VCaP (cell line): ENCODE measurements around the gene TLCD3B.

Source experiments
- H3K27ac ChIP-seq: fragments of 450-650 bp; 2 replicates; pipeline ENCODE4 v1.5.1; 2017
- TF ChIP-seq, protein P1 (sequence below): fragments of 450-650 bp; conservative IDR thresholded peaks from 2 replicates; pipeline ENCODE4 v1.5.1; 2017; ENCODE audit warnings: mild to moderate bottlenecking, moderate library complexity

Gene TLCD3B

DNA sequence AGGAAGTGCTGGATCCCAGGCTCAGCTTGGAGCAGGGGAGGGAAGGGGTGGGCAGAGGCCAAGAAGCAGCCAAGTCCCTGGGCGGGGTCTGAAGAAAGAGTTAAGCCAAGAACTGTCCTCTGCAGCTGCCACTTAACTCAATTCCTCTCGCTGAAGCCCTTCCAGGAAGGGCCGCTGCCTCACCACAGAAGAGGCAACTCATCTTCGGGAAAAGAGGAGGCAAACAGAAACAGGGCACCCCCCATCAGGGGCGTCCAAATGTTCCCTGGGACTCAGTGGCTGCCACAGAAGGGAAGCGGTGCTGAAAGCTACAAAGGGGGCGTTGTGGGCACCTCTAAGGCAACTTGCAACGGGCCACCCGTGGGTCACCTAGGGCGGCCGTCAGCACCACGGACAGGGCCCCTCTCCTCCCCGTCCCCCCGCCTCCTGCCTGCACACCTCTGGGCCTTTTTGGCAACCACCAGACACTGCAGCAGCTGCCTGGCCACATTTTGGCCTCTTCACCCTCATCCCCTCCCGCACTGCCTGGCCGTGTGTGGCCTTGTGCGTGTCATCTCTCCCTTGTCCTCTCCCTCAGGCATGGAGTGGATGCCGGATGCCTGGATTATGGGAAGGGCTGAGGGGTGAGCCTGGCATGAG lies 2.5 kb downstream of the TLCD3B start:
- no peak overlapping the region for H3K27ac ChIP-seq
- TF ChIP-seq, protein P1, sequence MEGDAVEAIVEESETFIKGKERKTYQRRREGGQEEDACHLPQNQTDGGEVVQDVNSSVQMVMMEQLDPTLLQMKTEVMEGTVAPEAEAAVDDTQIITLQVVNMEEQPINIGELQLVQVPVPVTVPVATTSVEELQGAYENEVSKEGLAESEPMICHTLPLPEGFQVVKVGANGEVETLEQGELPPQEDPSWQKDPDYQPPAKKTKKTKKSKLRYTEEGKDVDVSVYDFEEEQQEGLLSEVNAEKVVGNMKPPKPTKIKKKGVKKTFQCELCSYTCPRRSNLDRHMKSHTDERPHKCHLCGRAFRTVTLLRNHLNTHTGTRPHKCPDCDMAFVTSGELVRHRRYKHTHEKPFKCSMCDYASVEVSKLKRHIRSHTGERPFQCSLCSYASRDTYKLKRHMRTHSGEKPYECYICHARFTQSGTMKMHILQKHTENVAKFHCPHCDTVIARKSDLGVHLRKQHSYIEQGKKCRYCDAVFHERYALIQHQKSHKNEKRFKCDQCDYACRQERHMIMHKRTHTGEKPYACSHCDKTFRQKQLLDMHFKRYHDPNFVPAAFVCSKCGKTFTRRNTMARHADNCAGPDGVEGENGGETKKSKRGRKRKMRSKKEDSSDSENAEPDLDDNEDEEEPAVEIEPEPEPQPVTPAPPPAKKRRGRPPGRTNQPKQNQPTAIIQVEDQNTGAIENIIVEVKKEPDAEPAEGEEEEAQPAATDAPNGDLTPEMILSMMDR, result no peak

DNA sequence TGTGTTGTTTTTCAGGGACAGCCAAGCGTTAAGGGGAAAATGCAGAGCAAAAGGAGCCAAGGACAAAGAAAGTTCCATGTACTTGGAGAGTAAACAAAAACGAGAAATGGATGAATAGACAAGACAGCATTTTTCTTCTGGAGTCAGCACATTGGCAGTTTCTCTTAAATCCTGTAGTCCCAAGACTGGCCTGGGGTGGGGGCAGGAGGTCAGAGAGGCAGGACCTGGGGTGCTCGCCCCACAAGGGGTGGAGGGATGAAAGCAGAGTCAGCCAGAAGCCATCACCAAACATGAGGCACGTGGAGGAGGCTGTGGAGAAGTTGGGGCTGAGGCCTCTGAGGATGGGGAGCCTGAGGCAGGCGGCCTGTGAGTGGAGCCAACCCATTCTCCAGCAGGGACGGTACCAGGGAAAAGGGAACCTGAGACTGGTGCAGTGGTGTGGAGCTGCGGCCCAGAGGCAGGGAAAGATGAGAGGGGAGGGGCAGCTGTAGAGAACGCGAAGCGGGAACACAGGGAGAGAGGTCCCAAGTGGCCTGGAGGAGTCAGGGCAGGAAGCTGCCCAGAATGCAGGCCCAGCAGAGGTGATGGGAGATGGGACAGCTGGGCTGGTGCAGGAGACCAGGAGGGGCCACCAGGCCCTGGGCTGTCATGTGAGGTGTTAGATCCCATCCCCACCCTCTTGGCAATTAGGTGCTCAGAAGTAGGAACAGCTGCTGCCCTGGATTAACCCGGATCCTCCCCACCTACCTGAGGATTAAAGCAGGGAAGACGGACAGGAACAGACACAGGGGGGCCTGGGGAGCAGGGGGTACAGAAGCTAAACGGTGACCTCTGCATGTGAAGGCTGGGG lies 3.3 kb downstream of the TLCD3B start:
- TF ChIP-seq, protein P1, result no peak
- H3K27ac ChIP-seq, result no peak overlapping the region

DNA sequence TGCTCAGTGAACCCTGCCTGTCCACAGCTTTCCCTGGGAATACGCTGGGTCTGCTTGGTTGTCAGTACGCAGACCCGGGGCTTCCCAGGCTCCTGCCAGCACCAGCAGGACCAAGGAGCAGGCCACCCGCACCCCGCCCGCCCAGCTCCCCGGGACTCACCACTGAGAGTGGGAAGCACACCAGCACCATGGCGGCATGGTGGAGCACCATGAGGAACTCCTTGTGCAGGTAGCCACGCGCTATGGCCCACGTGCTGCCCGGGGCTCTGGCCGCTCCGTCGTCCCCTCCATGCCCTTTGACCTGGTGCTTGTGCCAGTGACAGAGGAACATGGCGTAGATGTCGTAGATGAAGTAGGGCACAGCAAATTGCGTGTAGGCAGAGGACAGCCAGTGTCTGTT lies 4.6 kb downstream of the TLCD3B start:
- TF ChIP-seq, protein P1, result no peak
- H3K27ac ChIP-seq, result no peak overlapping the region

DNA sequence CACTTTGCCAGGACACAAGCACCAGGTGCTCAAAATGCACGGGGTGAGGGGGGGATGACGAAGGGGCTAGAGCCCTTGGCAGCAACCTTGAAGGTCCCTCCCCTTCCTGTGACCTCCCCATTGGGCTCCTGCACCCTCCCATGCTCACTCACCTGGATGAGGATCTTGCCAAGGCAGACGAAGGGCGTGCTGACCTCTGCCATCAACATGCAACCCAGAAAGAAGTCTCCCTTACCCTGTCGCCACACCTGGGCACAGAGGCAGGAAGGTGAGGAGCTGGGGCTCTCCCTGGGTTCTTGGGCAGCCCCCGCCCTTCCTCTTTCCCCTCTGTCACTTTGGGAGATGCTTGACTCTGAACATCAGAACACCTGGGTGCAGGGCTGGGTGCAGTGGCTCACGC lies 5.5 kb downstream of the TLCD3B start:
- TF ChIP-seq, protein P1, result no peak
- H3K27ac ChIP-seq, result no peak overlapping the region

DNA sequence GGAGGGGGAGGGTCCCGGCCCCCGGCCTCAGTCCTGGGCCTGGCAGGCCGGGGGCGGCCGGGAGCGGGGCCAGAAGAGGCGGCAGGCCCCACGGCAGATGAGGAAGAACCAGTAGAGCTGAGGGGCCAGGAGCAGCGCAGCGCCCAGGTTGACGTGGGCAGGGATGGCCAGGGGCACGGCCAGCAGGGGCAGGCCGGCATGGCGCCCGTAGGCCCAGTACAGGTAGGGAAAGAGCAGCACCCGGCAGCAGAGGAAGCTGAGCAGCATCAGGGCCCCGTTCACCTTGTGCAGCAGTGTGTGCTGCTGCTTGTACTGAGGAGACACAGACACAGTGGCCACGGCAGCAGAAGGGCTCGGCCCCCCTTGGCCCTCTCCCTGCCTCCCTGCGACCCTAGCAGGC lies 5.9 kb downstream of the TLCD3B start:
- TF ChIP-seq, protein P1, result no peak
- no peak overlapping the region for H3K27ac ChIP-seq

DNA sequence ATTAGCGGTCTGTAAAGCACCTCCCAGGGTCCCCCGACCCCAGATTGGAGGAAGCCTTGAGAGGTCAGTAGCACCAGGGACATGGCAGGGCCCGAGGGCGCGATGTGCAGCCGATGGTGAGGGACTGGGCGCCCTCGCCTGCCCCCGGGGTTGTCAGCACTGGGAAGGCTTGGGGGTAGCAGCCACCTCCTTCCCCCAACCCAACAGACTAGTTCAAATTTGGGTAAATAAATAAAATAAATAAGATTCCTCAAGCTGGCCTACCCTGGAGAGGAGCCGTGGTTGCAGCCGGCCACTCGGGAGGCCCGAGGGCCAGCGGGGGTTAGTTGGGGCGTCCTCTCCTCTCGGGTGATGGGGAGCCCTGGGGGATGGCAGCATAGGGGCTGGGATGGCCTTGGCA lies 6.6 kb downstream of the TLCD3B start:
- TF ChIP-seq, protein P1, result no peak
- no peak overlapping the region for H3K27ac ChIP-seq

DNA sequence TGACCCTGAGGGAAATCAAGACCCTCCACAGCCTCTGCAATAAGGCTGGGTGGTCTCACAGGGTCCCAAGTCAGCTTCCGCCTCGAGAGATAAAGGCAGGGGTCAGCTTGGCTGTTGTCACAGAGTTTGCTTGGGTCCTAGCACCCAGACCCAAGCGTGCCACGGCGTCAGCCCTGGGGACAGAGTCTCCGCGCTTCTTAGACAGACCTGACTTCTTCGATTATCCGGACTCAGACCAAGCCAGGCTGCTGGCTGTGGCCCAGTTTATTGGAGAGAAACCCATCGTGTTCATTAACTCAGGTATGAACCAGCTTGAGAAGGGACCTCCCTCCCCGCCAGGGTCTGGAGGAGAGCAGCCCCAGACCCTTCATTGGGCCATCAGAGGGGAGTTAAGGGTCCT lies 7.5 kb downstream of the TLCD3B start:
- H3K27ac ChIP-seq, result no peak overlapping the region
- TF ChIP-seq, protein P1, result no peak
